CD14-positive monocyte (primary cell): Measurements from ENCODE around the gene TADA2A. TPM values are rescaled to one million over a fixed set of nuclear protein-coding genes. Genes with fewer than 3 reads are reported as not detected.
"Not testable (repeated sequence)": the region's sequence is repeated elsewhere in the genome, so short reads cannot be mapped to it uniquely, and the experiment has no call there.

Source experiments
- DNase-seq, 3 donors: peaks; one replicate each; pipeline ENCODE4 v3.0.0-alpha.2; 2011 to 2022
- H2AFZ ChIP-seq: 2 replicates; pipeline ENCODE4 v1.6.0; 2012; ENCODE audit warnings: mild to moderate bottlenecking, low read depth, low read length, inconsistent platforms; ENCODE audit not compliant: insufficient read depth, poor library complexity, severe bottlenecking
- H3K27ac ChIP-seq, 2 donors: 1 replicate in 1 of 2; 2 replicates in 1 of 2; pipeline ENCODE4 v1.5.1; 2012 to 2013; ENCODE audit warnings: low read length in 2 of 2, control low read depth in 1 of 2, inconsistent platforms in 1 of 2, low read depth in 1 of 2, mild to moderate bottlenecking in 1 of 2
- H3K27me3 ChIP-seq, 2 donors: one replicate each; pipeline versions ENCODE4 v1.6.0 to v1.6.1; 2011 to 2013; ENCODE audit warnings: low read length in 2 of 2; ENCODE audit not compliant: control insufficient read depth in 2 of 2, insufficient read depth in 2 of 2
- H3K36me3 ChIP-seq, 2 donors: replicated peaks in 1 of 2; 1 replicate in 1 of 2; 2 replicates in 1 of 2; pipeline versions ENCODE4 v1.5.1 to v1.6.1; 2012 to 2013; ENCODE audit warnings: low read length in 2 of 2, control low read depth in 1 of 2, inconsistent platforms in 1 of 2, mild to moderate bottlenecking in 1 of 2; ENCODE audit not compliant: insufficient read depth in 2 of 2, control insufficient read depth in 1 of 2
- H3K4me1 ChIP-seq, 2 donors: 1 replicate in 1 of 2; 2 replicates in 1 of 2; pipeline versions ENCODE4 v1.5.1 to v1.6.1; 2012 to 2013; ENCODE audit warnings: low read length in 2 of 2, control low read depth in 1 of 2, inconsistent platforms in 1 of 2, mild to moderate bottlenecking in 1 of 2, moderate library complexity in 1 of 2; ENCODE audit not compliant: insufficient read depth in 2 of 2, control insufficient read depth in 1 of 2
- H3K4me2 ChIP-seq: replicated peaks from 2 replicates; pipeline ENCODE3; 2012; ENCODE audit warnings: low read length, moderate library complexity, mild to moderate bottlenecking; ENCODE audit not compliant: poor library complexity, severe bottlenecking; ENCODE audit errors: extremely low read depth
- H3K4me3 ChIP-seq, 3 experiments: fragments of 200-600 bp in 1 of 3; sonication (generic) in 1 of 3; replicated peaks in 1 of 3; 1 replicate in 2 of 3; 2 replicates in 1 of 3; pipeline ENCODE4 v1.5.1; 2011 to 2013; ENCODE audit warnings: low read length in 3 of 3, mild to moderate bottlenecking in 3 of 3, control low read depth in 2 of 3, low read depth in 2 of 3, inconsistent platforms in 1 of 3, moderate library complexity in 1 of 3
- H3K79me2 ChIP-seq: 2 replicates; pipeline ENCODE4 v1.6.0; 2012; ENCODE audit warnings: mild to moderate bottlenecking, control low read depth, inconsistent platforms, low read length, moderate library complexity; ENCODE audit not compliant: insufficient read depth
- H3K9ac ChIP-seq: 2 replicates; pipeline ENCODE4 v1.6.0; 2017; ENCODE audit warnings: low read length, mild to moderate bottlenecking; ENCODE audit not compliant: insufficient read depth, poor library complexity, severe bottlenecking
- H3K9me3 ChIP-seq, 2 donors: replicated peaks in 1 of 2; 1 replicate in 1 of 2; 2 replicates in 1 of 2; pipeline versions ENCODE4 v1.5.1 to v1.6.1; 2012 to 2013; ENCODE audit warnings: low read length in 2 of 2, control low read depth in 1 of 2; ENCODE audit not compliant: control insufficient read depth in 1 of 2, insufficient read depth in 1 of 2
- H4K20me1 ChIP-seq: 2 replicates; pipeline ENCODE4 v1.6.0; 2012; ENCODE audit warnings: mild to moderate bottlenecking, low read length, control low read depth, moderate library complexity; ENCODE audit not compliant: insufficient read depth
- H3K27ac Mint-ChIP-seq, 7 donors: one replicate each; pipeline ENCODE4 v1.8.0; 2020; ENCODE audit warnings: mild to moderate bottlenecking in 7 of 7, mixed read lengths in 7 of 7, moderate library complexity in 6 of 7, inconsistent platforms in 2 of 7
- H3K27me3 Mint-ChIP-seq, 3 donors: one replicate each; pipeline ENCODE4 v1.8.0; 2021 to 2022; ENCODE audit warnings: low read depth in 3 of 3, mild to moderate bottlenecking in 3 of 3, mixed read lengths in 3 of 3, moderate library complexity in 3 of 3, inconsistent platforms in 1 of 3
- H3K36me3 Mint-ChIP-seq, 2 donors: one replicate each; pipeline ENCODE4 v1.8.0; 2020; ENCODE audit warnings: mixed read lengths in 2 of 2, inconsistent platforms in 1 of 2, mild to moderate bottlenecking in 1 of 2
- H3K4me1 Mint-ChIP-seq: one replicate; pipeline ENCODE4 v1.8.0; 2020; ENCODE audit warnings: mild to moderate bottlenecking, mixed read lengths
- H3K4me3 Mint-ChIP-seq, 2 donors: one replicate each; pipeline ENCODE4 v1.8.0; 2020; ENCODE audit warnings: mild to moderate bottlenecking in 2 of 2, mixed read lengths in 2 of 2, moderate library complexity in 1 of 2
- H3K9me3 Mint-ChIP-seq, 7 donors: one replicate each; pipeline ENCODE4 v1.8.0; 2020 to 2022; ENCODE audit warnings: mixed read lengths in 7 of 7, mild to moderate bottlenecking in 6 of 7, moderate library complexity in 6 of 7, inconsistent platforms in 2 of 7
- WGBS: methylation state at CpG from one replicate; pipeline ENCODE4 v1.1.5; 2013; ENCODE audit warnings: missing lambda C conversion rate; ENCODE audit not compliant: insufficient coverage; 5-methylcytosine and 5-hydroxymethylcytosine counted together
- intact Hi-C, 2 donors: fragments of 100-400 bp; cut with micrococcal nuclease; formaldehyde crosslinking; loops; one replicate each; pipeline versions ENCODE4 v1.15.0 to v1.15.1; 2023
- polyA plus RNA-seq, 3 donors: library from polyadenylated mRNA; depleted of rRNA in 1 of 3; unstranded in 2 of 3; stranded (reverse) in 1 of 3; fragments of 300-500 nt in 2 of 3; fragments of >200 nt in 1 of 3; fragmentation: Illumina TruSeq in 2 of 3; gene quantifications; 1 replicate in 2 of 3; 2 replicates in 1 of 3; pipeline ENCODE4 v1.2.3, GENCODE V29; 2012 to 2021
- TF ChIP-seq, protein P1 (sequence below): fragments of 200-600 bp; IDR thresholded peaks from one replicate; pipeline ENCODE4 v1.8.0; 2022; ENCODE audit warnings: antibody characterized with exemption, mild to moderate bottlenecking

Gene TADA2A
- polyA plus RNA-seq, 3 donors = 2.9 to 8.2 (median 4.3) TPM

DNA sequence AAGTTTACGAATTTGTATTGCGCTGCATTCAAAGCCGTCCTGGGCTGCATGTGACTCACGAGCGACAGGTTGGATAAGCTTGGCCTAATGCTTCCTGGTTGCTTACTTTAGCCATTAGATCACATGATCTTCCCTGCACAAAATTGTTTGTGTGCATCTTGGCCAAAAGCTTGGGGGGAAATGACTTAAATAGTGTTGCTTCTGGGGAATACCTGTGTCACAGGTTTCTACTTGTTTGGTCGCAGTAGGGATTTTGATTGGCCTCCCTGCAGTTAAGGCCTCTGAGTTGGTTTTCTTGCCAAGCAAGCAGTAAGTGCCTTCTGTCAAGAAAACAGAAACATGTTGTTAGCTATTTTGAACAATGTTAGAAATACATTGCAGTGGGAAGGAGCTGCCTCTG, 43.4 kb downstream of the TADA2A start:
- intact Hi-C loops = no loop called here
- H4K20me1 ChIP-seq = no peaks in the 10 kb centered on the region
- Mint-ChIP-seq H3K4me1 (no peaks in the 10 kb centered on the region), H3K27ac (no peak overlapping the region), H3K27me3 (no peaks in the 10 kb centered on the region), H3K4me3 (no peak overlapping the region), H3K36me3 (peaks cover 56 to 80% of the 10 kb centered on the region in 2 donors), H3K9me3 (peaks cover 0 to 2% (median 0%) of the 10 kb centered on the region in 7 donors)
- H3K79me2 ChIP-seq = no peaks in the 10 kb centered on the region
- TF ChIP-seq, protein P1, sequence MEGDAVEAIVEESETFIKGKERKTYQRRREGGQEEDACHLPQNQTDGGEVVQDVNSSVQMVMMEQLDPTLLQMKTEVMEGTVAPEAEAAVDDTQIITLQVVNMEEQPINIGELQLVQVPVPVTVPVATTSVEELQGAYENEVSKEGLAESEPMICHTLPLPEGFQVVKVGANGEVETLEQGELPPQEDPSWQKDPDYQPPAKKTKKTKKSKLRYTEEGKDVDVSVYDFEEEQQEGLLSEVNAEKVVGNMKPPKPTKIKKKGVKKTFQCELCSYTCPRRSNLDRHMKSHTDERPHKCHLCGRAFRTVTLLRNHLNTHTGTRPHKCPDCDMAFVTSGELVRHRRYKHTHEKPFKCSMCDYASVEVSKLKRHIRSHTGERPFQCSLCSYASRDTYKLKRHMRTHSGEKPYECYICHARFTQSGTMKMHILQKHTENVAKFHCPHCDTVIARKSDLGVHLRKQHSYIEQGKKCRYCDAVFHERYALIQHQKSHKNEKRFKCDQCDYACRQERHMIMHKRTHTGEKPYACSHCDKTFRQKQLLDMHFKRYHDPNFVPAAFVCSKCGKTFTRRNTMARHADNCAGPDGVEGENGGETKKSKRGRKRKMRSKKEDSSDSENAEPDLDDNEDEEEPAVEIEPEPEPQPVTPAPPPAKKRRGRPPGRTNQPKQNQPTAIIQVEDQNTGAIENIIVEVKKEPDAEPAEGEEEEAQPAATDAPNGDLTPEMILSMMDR = no peak
- H3K36me3 ChIP-seq = peaks cover 47 to 93% of the 10 kb centered on the region in 2 donors
- no peaks in the 10 kb centered on the region for H3K9me3 ChIP-seq
- no peak overlapping the region for H3K4me2 ChIP-seq
- no peak overlapping the region for H3K9ac ChIP-seq
- WGBS = 94% methylated on average over 6 of the region's 6 CpGs
- H3K4me3 ChIP-seq = no peak overlapping the region
- no peak overlapping the region for H3K27ac ChIP-seq
- no peaks in the 10 kb centered on the region for H3K27me3 ChIP-seq
- H3K4me1 ChIP-seq = no peaks in the 10 kb centered on the region
- H2AFZ ChIP-seq = no peak overlapping the region
- no peak for DNase-seq

DNA sequence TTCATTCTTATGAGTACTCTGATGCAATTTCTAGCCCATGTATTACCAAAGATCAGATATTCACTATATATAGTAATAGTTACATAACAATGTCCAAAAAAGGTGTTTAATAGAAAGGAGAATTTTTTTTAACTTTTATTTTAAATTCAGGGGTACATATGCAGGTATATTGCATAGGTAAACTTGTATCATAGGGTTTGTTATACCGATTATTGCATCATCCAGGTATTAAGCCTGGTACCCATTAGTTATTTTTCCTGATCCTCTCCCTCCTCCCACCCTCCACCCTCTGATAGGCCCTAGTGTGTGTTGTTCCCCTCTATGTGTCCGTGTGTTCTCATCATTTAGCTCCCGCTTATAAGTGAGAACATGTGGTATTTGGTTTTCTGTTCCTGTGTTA, 51.1 kb downstream of the TADA2A start:
- H4K20me1 ChIP-seq, H3K9ac ChIP-seq, H3K9me3 ChIP-seq, intact Hi-C loops, H3K4me2 ChIP-seq, H3K4me3 ChIP-seq, H3K79me2 ChIP-seq, DNase-seq, H3K4me1 ChIP-seq, H2AFZ ChIP-seq, H3K9me3 Mint-ChIP-seq, H3K4me1 Mint-ChIP-seq, H3K27ac ChIP-seq, H3K27ac Mint-ChIP-seq, H3K27me3 ChIP-seq, H3K4me3 Mint-ChIP-seq, H3K27me3 Mint-ChIP-seq: not testable (repeated sequence)
- H3K36me3 Mint-ChIP-seq = peaks cover 42 to 74% of the 10 kb centered on the region in 2 donors
- no CpG with 5 or more reads among the region's 3 CpGs for WGBS
- H3K36me3 ChIP-seq = peaks cover 44 to 66% of the 10 kb centered on the region in 2 donors
